Mucosa of descending colon (tissue), 3 donors: ENCODE measurements around the gene VARS2. TPM values are rescaled to one million over a fixed set of nuclear protein-coding genes. Genes with fewer than 3 reads are reported as not detected.

Source experiments
- ATAC-seq: fragments of 200-7000 bp; cut with Tn5 transposase; one replicate; pipeline ENCODE4 v1.9.1; 2020; ENCODE audit warnings: mild to moderate bottlenecking, moderate library complexity
- DNase-seq, 3 donors: peaks; one replicate each; pipeline ENCODE4 v3.0.0-alpha.2; 2020
- H3K36me3 ChIP-seq: fragments of 200-600 bp; one replicate; pipeline ENCODE4 v1.8.0; 2021; ENCODE audit warnings: low read depth, mild to moderate bottlenecking
- H3K4me1 ChIP-seq: fragments of 200-600 bp; one replicate; pipeline ENCODE4 v1.8.0; 2021; ENCODE audit warnings: low read depth, mild to moderate bottlenecking
- H3K4me3 ChIP-seq: fragments of 200-600 bp; one replicate; pipeline ENCODE4 v1.8.0; 2021; ENCODE audit warnings: mild to moderate bottlenecking
- H3K9me3 ChIP-seq: fragments of 200-600 bp; one replicate; pipeline ENCODE4 v1.8.0; 2021; ENCODE audit warnings: mild to moderate bottlenecking
- CTCF ChIP-seq: fragments of 200-600 bp; IDR thresholded peaks from one replicate; pipeline ENCODE4 v1.8.0; 2022; ENCODE audit warnings: antibody characterized with exemption, mild to moderate bottlenecking
- intact Hi-C, 2 donors: fragments of 100-400 bp; cut with DNase I in 1 of 2; cut with micrococcal nuclease in 1 of 2; formaldehyde crosslinking; loops; one replicate each; pipeline versions ENCODE4 v1.11.0 to v1.11.1; 2022; cut with DNase I, micrococcal nuclease
- total RNA-seq, 3 donors: library from RNA; stranded (reverse); fragmentation: NEBNext Ultra II Directional in 2 of 3; extraction: Animal tissue kit (Norgen Biotek cat#: 25700) in 2 of 3; gene quantifications; one replicate each; pipeline versions ENCODE4 v1.2.1 to v1.2.4, GENCODE V29; 2021 to 2023
- donor health status: DM: no; HTN: no; CAD: no; lungs with moderate emphysema.
- donor health status: DM: no; HTN: no; CAD: no.
- donor health status: DM: no; HTN: yes; CAD: no.

The VARS2 gene
- total RNA-seq, 3 donors from 2014 or later, result 20.9 to 27.6 (median 27.3) TPM

- H3K4me1 ChIP-seq, result peaks cover 6% of the 10 kb centered on the region
- no peak for ATAC-seq
- H3K4me3 ChIP-seq, result no peak overlapping the region
- intact Hi-C loops, result no loop called here
- no peak for TF ChIP-seq CTCF
- no peak for DNase-seq
- H3K36me3 ChIP-seq, result no peaks in the 10 kb centered on the region
- H3K9me3 ChIP-seq, result no peaks in the 10 kb centered on the region
These were observed 24.7 kb downstream of the VARS2 start for GRCh38 chr6:30938730-30939129.

- Histone ChIP-seq H3K4me1 (peaks cover 6% of the 10 kb centered on the region), H3K4me3 (no peak overlapping the region), H3K36me3 (no peaks in the 10 kb centered on the region), H3K9me3 (no peaks in the 10 kb centered on the region)
- no peak for DNase-seq
- intact Hi-C loops, result no loop called here
- ATAC-seq, result no peak
- TF ChIP-seq CTCF, result no peak
These were observed 25.4 kb downstream of the VARS2 start for GRCh38 chr6:30939473-30939872.

GRCh38 chr6:30940361-30940986 is 26.4 kb downstream of the VARS2 start, which contains the start of gene MUCL3:
MUCL3 (plus strand) TSS chr6:30940973; CDS start chr6:30941000, 27 bp downstream.
- intact Hi-C loops, result no loop called here

GRCh38 chr6:30942338-30943060 is 28.5 kb downstream of the VARS2 start:
- peaks cover 6% of the 10 kb centered on the region for H3K4me1 ChIP-seq
- peak in 2 of 3 donors; percentile 75 to 78 for DNase-seq
- intact Hi-C loops, result no loop called here
- H3K36me3 ChIP-seq, result no peaks in the 10 kb centered on the region
- no peak overlapping the region for H3K4me3 ChIP-seq
- no peaks in the 10 kb centered on the region for H3K9me3 ChIP-seq
- peak; percentile 84 for ATAC-seq
- no peak for TF ChIP-seq CTCF

More at GRCh38 chr6:30940361-30940986, 26.4 kb downstream of the VARS2 start, which contains the start of gene MUCL3:
- Histone ChIP-seq H3K4me3 (no peak within 1 kb of the TSS), H3K36me3 (no peaks in the 10 kb centered on the region), H3K9me3 (no peaks in the 10 kb centered on the region), H3K4me1 (peaks cover 6% of the 10 kb centered on the region)
- DNase-seq (peak in 1 of 3 donors; percentile 6), ATAC-seq (peak; percentile 60)
- no peak for TF ChIP-seq CTCF

- intact Hi-C loops, result no loop called here
These were observed 30.0 kb downstream of the VARS2 start for GRCh38 chr6:30944051-30944450.

More at GRCh38 chr6:30944051-30944450, 30.0 kb downstream of the VARS2 start:
- Histone ChIP-seq H3K36me3 (no peaks in the 10 kb centered on the region), H3K4me1 (peaks cover 6% of the 10 kb centered on the region), H3K4me3 (no peak overlapping the region), H3K9me3 (no peaks in the 10 kb centered on the region)
- no peak for TF ChIP-seq CTCF
- DNase-seq (no peak), ATAC-seq (no peak)
